Stimulated activated CD8-positive, alpha-beta memory T cell treated with anti-CD3 and anti-CD28 coated beads, Interleukin-4, amount 100 ng/mL, for 1 hour (primary cell): ENCODE results near the gene BTBD19.
"Not testable (repeated sequence)": the region's sequence is repeated elsewhere in the genome, so short reads cannot be mapped to it uniquely, and the experiment has no call there.

Experiments used
- DNase-seq, 2 donors: peaks; one replicate each; pipeline ENCODE4 v3.0.0-alpha.2; 2020; ENCODE audit warnings: low read depth in 2 of 2, low spot score in 1 of 2

BTBD19 gene

GRCh38 chr1:44786841-44787426 lies 21.4 kb upstream of the BTBD19 start:
- DNase-seq, result no peak

GRCh38 chr1:44787506-44787905 lies 20.8 kb upstream of the BTBD19 start:
- no peak for DNase-seq

- no peak for DNase-seq
Observed at GRCh38 chr1:44788120-44788860, 20.0 kb upstream of the BTBD19 start, which contains the start of gene BEST4. TSS of gene BEST4 (minus strand) at chr1:44788170. CDS start at chr1:44787705, 465 bp downstream.

GRCh38 chr1:44790968-44791801 lies 17.1 kb upstream of the BTBD19 start:
- no peak for DNase-seq

DNA sequence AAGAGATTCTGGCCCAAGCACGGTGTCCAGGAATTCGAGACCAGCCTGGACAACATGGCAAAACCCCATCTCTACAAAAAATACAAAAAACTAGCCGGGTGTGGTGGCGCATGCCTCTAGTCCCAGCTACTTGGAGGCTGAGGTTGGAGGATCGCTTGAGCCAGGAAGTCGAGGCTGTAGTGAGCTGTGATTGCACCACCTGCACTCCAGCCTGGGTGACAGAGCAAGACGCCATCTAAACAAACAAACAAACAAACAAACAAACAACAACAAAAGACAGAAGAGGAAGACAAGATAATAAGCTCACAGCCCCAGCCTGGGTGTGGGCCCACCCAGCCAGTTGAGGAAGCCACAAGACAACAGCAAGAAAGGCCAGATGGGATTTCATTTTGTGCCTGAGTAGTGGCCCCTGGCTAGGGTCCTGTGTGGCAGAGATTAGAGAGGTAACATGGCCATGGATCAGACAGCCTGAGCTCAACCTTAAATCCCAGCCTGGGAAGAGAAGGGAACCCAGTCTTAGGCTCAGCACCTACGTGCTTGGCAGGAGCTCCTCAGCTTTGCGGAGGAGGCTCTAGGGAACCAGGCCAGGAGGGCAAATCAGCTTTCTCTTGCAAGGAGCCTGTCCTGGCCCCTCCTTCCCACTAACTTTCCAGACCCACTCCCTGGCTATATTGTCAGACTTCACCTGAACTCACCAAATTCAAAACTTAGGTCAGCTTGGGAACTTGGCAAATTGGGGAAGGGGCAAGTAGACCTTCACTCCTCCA lies 15.4 kb upstream of the BTBD19 start:
- no peak for DNase-seq

DNA sequence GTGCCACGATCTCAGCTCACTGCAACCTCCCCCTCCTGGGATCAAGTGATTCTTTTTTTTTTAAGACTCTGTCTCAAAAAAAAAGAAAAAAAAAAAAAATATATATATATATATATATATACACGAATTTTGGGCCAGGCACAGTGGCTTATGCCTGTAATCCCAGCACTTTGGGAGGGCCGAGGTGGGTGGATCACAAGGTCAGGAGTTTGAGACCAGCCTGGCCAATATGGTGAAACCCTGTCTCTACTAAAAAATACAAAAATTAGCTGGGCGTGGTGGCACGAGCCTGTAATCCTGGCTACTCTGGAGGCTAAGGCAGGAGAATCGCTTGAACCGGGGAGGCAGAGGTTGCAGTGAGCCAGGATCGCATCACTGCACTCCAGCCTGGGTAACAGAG lies 10.4 kb upstream of the BTBD19 start:
- DNase-seq, result not testable (repeated sequence)

DNA sequence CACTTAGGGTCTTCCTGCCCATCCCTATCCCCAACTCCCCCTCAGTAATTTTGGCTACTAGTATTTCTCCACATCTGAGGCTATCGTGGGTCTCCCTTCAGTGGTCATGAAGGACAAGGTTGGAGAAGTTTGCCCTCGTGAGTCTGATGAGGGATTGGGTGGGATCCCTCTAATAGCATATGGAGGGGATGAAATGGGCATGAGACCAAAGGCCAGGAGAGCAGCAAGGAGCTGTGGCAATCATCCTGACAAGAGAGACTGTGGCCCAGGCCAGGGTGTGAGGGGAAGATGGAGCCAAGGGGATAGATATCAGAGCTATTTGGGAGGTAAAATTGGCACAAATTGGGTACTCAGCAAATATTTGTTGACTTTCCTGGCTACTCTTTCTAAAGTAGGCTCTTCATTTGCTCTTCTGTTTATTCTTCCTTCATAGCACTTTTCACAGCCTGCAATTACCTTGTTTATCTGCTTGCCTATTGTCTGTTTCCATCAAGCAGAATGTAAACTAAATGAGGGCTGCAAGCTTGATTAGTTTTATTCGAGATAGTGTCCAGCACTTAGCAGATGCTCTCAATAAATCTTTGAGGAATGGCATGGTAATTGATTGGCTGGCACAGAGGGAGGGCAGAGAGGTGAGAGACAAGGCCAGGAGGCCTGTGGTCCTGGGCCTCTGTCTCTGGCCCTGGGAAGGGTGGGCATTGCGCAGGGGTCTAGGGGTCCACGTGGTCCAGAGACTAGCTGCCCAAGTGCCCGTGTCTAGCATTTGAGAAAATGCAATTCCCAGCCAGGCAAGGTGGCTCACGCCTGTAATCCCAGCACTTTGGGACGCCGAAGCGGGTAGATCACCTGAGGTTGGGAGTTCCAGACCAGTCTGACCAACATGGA lies 9.6 kb upstream of the BTBD19 start:
- no peak for DNase-seq

- peak; percentile 94 to 97 for DNase-seq
Observed at GRCh38 chr1:44799770-44800584, 8.3 kb upstream of the BTBD19 start, which contains the start of gene PLK3. TSS of gene PLK3 (plus strand) at chr1:44800377. CDS start at chr1:44800464, 87 bp downstream.

DNA sequence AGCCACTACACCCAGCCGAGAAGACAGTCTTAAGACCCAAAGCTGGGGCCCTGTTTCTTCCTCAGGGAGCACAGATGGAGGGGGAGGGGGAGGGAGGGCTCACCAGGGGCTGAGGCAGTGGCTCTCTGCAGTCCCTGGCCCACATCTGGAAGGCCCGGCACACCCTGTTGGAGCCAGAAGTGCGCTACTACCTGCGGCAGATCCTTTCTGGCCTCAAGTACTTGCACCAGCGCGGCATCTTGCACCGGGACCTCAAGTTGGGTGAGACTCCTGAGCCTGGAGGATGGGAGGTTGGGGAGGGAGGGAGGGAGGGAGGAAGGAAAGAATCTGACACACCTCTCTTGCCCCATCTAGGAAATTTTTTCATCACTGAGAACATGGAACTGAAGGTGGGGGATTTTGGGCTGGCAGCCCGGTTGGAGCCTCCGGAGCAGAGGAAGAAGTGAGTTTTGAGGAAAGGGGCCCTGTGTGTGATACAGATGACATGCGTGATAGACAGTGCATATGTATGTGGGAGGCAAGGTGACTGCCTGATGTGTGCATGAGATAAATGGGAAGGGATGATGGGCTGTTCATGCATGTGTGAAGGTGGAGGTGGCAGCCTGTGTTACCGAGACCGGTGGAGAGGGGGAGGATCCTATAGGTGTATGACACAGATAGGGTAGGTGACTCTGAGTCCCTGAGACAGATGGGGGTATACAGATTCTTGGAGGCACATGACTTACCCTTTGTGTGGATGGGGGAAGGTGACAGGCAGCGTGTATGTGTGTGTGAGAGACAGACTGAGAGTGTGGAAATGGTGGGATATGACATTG lies 6.6 kb upstream of the BTBD19 start:
- DNase-seq, result no peak

DNA sequence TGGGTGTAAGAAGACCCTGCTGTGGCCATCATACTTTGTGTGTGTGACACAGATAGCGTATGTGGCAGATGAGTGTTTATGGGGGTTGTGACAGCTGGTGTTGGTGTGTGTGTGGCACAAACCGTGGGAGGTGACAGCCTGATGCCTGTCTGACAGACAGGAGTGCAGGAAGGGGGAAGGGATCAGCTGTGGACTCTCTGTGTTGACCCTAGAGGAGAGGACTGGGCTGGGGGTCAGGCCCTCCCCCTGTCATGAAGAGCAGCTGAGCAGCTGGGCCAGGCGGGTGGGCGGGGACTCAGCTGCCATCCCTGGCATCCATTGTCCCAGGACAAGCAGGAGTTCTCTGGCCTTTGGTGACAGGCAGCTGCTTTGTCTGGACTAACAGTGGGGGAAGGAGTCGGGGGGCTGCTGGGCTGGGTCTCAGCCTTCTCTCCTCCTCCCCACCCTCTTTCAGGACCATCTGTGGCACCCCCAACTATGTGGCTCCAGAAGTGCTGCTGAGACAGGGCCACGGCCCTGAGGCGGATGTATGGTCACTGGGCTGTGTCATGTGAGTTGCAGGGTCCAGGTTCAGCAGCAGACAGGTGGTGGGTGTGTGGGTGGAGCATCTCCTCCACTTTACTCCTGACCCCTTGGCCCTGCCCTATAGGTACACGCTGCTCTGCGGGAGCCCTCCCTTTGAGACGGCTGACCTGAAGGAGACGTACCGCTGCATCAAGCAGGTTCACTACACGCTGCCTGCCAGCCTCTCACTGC lies 5.8 kb upstream of the BTBD19 start:
- no peak for DNase-seq

GRCh38 chr1:44803062-44803311 lies 5.3 kb upstream of the BTBD19 start:
- no peak for DNase-seq

DNA sequence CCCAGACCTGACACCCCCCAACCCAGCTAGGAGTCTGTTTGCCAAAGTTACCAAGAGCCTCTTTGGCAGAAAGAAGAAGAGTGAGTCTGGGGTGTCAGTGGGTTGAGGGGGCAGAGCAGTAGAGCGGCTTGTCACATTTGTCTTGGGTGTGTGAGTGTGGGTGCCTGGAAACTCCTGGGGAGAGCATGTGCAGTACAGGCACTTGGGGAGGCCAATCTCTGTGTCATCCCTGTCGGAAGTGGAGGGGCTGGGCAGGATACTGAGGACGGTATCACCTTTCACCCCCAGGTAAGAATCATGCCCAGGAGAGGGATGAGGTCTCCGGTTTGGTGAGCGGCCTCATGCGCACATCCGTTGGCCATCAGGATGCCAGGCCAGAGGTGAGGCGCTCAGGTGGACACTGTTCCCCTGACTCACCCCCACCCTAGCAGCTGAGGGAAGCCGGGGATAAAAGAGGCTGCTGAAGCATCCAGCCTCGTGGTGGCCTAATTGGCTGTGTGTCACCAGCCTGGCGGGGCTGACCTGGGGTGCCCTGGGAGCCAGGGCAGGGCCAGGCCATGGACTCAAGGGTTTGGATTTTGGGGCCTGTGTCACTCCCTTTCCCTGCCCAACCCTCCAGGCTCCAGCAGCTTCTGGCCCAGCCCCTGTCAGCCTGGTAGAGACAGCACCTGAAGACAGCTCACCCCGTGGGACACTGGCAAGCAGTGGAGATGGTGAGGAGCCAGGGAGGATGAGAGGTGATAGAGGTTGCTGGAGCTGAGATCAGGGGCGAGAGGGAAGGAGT lies 4.8 kb upstream of the BTBD19 start:
- DNase-seq, result no peak

DNA sequence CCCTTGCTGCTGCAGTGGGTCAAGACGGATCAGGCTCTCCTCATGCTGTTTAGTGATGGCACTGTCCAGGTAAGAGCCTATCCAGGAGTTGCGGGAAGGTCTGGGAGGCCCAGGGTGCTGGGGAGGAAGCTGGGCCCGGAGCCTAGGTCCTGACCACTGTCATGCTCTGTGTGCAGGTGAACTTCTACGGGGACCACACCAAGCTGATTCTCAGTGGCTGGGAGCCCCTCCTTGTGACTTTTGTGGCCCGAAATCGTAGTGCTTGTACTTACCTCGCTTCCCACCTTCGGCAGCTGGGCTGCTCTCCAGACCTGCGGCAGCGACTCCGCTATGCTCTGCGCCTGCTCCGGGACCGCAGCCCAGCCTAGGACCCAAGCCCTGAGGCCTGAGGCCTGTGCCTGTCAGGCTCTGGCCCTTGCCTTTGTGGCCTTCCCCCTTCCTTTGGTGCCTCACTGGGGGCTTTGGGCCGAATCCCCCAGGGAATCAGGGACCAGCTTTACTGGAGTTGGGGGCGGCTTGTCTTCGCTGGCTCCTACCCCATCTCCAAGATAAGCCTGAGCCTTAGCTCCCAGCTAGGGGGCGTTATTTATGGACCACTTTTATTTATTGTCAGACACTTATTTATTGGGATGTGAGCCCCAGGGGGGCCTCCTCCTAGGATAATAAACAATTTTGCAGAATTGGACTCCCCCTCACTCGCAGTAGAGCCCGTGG lies 2.9 kb upstream of the BTBD19 start:
- no peak for DNase-seq

GRCh38 chr1:44806025-44806703 lies 2.2 kb upstream of the BTBD19 start:
- no peak for DNase-seq

- DNase-seq, result no peak
Observed at GRCh38 chr1:44806704-44807363, 1.5 kb upstream of the BTBD19 start, which contains the start of gene DYNLT4. TSS of gene DYNLT4 (minus strand) at chr1:44807351. CDS start at chr1:44806668, 683 bp downstream.
